HG03439 (cell line): ENCODE results near the gene TEKT5.
"Not testable (repeated sequence)": the region's sequence is repeated elsewhere in the genome, so short reads cannot be mapped to it uniquely, and the experiment has no call there.

ENCODE experiments used
- ATAC-seq: cut with Tn5 transposase; IDR thresholded peaks from one replicate; pipeline ENCODE4 v1.9.1; 2021; ENCODE audit warnings: mild to moderate bottlenecking, moderate library complexity; ENCODE audit not compliant: unreplicated experiment

The TEKT5 gene

DNA sequence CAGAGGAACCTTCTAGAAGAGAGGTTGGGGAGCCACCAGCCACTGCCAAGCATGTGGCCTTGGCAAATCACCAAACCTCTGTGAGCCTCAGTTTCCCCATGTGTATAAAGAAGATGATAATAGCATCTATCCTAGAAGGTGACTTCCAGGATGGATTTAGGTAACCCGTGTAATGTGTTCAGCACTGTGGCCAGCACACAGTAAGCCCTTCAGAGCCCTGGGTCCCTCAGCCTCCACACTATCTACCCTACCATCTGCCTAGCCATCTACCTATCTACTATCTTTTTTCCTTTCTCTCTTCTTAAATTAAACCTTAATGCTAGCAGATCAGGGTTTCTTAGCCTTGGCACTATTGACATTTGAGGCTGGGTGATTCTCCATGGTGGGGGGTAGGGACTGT is 33.0 kb downstream of the TEKT5 start:
- ATAC-seq: no peak

DNA sequence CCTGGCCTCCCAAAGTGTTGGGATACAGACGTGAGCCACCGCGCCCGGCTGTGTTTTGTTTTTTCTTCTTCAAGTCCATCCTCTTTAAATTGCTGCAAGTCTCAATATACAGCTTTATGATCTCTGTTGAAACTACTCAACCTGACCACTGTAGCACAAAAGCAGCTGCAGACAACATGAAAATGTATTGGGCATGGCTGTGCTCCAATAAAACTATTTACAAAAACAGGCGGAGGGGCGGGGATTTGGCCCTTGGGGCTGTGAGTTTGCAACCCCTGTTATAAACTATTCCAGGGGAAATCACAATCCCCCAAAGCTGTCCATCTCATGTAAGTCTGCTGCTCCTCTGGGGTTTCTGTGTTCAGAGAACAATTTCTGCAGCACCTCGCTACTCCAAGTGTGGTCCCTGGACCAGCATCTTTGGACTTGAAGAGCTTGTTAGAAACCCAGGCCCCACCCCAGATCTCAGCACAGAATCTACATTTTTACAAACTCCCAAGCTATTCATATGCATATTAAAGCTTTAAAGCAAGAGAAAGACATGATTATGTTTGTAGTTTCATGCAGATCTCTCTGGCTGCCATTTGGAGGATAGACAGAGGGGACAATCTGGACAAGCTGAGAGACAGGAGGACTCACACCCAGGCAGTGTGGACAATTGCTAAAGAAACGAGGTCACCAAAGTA is 33.6 kb downstream of the TEKT5 start:
- no peak for ATAC-seq

DNA sequence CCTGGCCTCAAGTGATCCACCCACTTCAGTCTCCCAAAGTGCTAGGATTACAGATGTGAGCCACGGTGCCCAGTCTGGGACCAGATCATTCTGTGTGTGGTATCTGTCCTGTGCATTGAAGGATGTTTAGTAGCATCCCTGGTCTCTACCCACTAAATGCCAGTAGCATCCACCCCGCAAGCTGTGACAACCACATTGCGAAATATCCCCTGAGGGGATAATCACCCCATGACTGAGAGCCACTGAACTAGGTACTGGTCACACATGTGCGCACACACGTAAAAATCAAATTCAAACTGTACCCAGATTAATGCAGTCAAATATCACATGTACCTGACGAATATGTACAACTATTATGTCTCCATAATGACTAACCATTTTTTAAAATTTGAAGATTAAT is 35.8 kb downstream of the TEKT5 start:
- ATAC-seq: no peak

DNA sequence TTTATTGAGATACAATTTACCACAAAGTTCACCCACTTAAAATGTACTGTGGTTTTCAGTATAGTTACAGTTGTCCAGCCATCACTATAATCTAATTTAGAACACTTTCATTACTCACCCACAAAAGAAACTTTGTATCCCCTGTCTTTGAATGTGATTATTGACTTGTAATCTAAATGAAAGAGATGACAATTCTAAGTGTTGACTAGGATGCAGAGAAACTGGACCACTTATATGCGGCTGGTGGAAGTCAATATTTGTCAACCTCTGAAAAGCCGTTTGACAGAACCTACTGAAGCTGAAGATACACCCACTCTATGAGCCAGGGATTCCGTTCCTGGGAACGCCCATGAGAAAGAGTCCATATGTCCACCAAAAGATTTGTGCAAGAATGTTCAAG is 36.8 kb downstream of the TEKT5 start:
- ATAC-seq: no peak

DNA sequence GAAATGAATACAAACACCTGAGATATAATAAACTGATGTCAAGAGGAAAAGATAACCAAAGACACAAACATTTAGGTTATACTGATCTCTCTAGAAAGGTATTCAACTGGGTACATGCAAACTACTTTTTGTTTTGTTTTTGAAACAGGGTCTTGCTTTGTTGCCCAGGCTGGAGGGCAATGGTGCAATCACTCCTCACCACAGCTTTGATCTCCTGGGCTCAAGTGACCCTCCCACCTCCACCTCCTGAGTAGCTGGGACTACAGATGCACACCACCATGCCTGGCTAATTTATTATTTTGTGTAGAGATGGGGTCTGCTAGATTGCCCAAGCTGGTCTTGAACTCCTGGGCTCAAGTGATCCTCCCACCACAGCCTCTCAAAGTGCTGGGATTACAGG is 38.1 kb downstream of the TEKT5 start:
- ATAC-seq: no peak

DNA sequence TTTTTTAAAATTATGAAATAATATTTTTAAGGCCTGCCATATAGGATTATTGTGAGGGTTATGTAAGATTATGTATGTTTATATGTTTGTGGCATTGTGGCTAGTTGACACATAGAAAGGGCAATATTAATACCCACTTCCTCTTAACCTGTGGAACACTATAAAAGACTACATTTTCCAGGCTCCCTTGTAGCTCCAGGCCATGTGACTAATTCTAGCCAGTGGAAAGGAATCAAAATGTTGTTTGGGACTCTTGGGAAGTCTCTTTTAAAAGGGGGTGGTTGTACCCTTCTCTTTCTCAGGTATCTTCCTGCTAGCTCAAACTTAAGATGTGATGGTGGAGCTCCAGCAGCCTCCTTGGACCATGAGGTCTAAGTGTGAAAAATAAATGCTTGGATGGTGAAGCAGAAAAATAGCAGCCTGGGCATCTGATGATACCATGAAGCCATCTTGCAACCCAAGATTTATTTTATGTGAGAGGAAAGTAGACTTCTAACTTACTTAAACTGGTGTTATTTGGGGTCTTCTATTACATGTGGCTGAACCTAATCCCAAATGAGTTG is 39.2 kb downstream of the TEKT5 start:
- no peak for ATAC-seq

DNA sequence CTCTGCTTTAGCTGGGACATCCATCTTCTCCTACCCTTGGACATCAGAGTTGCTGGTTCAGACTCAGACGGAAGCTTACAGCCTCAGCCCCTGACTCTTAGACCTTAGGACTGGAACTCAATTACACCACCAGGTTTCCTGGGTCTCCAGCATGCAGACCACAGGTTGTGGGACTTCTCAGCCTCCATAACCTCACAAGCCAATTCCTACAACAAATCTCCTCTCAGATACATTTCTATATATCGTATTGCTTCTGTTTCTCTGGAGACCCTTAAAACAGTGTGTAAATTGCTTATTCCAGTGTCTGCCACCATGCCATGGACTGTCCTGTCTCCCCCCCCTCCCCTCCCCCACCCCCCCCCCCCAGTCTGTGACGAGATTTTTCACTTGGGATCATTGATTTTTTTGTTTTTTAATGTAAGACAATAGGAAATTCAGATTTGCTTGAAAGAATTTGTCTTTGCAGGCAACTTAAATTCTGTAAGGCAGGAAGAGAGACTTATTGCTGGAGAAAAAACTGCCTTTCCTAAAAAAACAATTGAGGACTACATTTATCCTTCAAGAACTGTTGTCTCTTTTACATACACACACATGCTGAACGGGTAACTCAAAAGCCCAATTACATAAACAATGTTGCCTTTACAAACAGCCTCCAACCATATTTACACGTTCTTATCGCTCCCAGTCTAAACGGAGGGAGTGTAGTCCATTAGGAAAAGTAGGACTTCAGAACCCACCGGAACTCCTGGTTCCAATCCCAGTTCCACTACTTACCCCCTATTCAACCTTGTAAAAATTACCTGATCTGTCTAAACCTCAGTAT is 39.9 kb downstream of the TEKT5 start:
- no peak for ATAC-seq

DNA sequence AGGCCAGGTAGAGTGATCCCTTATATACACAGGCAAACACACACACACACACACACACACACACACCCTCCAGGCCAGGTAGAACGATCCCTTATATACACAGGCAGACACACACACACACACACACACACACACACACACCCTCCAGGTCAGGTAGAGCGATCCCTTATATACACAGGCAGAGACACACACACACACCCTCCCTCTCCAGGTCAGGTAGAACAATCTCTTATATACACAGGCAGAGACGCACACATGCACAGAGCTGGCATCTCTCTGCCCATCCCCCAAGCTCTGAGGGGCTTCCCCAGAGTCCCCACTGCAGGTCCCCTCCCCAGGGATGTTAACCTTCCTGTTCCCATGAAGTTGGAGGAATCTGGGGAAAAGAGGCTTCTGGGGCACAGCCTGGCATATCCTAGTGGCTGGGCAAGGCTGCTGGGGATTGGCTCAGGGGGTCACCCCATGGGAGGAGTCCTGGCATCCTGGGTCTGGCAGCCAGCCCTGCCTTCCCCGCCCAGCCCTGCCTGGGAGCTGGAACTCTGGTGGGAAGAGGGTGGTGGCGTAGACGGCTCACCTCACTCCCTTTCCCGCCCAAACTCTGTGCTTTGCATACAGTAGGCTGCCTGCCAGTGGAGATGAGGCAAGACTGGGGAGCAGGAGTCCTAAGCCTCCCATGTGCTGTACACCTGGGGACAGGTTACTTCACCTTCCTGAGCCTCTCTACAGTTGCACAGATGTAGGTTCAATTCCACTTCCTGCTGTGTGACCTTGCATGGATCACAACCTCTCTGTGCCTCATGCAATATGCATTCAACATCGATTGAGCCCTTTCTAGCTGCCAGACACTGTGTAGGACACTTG is 41.8 kb downstream of the TEKT5 start:
- no peak for ATAC-seq

DNA sequence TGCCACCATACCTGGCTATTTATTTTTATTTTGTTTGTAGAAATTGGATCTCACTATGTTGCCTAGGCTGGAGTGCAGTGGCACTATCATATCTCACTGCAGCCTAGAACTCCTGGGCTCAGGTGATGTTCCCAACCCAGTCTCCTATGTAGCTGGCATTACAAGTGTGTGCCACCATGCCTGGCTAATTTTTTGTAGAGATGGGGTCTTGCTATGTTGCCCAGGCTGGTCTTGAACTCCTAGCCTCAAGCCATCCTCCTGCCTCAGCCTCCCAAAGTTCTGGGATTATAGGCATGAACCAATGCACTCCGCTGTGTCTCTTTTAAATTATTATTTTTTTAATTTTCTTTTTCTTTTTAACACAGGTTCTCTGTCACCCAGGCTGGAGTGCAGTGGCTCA is 45.6 kb downstream of the TEKT5 start:
- not testable (repeated sequence) for ATAC-seq

DNA sequence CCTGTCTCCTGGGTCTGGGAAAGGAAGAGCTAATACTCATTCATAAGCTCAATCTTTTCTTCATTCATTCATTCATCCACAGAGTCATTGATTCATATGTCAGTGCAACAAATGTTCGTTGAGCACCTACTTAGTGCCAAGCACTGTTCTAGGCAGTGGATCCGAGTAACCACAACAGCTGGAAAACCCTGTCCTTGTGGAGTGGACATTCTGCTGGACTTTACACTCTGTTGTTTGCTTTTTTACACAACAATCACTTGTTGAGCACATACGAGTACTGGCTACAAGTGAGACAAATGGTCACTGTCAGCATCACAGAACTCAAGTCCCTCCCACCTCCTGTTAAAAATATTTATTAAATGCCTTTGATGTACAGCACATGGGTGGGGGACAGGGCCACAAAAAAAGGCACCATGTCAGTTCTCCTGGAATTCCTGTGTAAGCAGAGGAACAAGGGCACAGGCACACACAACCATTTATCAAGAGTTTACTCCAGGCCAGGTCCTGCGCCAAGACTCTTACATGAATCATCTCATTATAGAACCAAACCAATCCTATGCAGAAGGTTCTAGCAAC is 46.9 kb downstream of the TEKT5 start:
- ATAC-seq: no peak

DNA sequence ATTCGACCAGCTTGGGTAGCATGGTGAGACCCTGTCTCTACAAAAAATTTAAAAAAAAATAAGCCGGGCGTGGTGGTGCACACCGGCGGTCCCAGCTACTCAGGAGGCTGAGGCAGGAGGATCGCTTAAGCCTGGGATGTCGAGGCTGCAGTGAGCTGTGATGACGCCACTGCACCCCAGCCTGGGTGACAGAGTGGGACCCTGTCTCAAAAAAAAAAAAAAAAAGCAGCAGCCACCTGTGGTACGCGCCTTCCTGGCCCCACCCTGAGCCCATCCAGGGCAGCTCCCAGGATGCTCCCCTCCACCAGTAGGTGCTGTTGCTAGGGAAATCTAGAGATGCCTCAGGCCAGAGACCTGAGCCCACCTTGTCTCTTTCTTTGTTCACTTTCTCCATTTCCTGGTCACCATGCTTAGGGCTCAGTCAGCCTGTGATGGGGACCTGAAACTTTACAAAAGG is 47.4 kb downstream of the TEKT5 start:
- no peak for ATAC-seq

DNA sequence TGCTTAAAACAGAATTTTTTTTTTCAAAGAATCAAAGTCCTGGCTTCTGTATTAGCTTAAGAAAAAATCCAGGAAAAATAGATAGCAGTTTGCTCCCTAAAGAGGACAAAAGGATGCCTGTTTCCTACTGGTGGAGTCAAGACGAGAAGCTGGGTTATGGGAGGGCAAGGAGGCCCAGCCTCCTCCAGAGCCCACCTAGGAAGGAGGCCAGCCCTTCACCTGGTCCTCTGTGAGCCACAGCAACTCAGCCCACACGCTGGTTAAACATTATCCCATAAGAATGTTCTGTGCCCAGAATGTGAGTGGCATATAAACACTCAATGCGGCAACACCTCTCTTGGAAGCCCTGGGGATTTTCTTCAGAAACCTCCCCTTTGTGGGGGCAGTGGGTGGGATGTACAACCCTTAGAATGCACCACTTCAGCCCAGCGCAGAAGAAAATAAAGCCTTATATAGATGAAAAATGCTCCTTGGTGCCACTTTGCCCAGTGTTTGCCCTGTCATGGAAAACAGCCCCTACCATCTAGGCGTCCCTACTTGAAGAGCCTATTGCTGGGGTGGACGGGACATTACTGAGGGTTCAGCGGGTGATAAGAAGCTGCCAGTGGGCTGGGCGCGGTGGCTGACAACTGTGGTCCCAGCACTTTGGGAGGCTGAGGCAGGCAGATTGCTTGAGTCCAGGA is 48.0 kb downstream of the TEKT5 start:
- no peak for ATAC-seq

DNA sequence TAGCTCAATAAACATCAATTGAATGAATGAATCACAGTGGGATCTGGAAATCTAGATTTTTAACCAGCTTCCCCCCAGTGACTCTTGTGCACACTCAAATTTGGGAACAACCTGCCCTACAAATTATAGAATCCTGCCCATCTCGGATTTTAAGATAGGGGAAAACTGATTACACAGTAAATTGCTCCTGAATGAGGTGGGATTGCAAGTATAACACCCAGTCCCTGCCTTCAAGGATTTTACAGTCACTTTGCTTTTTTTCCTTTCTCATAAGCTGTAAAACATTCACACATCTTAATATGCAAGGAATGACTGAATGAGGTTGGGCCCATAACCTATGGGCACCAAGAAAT is 48.5 kb downstream of the TEKT5 start:
- ATAC-seq: no peak

DNA sequence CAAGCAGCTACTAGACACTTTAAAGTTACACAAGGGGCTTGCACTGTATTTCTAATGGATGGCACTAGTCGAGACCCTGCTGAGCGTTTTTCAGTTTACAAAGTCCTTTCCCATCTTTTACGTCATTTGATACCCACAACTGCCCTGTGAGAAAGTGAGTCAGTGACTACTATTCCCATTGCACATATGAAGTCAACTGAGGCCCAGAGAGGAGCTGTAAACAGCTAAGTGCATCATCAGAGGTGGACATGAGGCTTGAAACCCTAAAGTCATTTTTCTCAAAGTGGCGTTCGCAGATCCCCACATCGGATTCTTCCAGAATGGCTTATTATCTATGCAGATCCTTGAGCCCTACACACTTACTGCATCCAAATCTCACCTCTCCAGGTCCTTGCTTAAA is 50.6 kb downstream of the TEKT5 start:
- no peak for ATAC-seq

DNA sequence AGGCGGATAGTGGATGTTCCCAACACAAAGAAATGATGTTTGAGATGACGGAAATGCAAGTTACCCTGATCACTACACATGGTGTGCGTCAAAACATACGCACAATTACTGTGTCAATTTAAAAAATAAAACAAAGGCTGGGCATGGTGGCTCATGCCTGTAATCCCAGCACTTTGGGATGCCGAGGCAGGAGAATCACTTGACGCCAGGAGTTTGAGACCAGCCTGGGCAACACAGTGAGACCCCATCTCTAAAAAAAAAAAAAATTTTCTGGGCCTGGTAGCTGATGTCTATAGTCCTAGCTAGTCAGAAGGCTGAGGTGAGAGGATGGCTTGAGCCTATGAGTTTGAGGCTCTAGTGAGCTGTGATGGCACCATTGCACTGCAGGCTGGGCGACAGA is 51.8 kb downstream of the TEKT5 start:
- ATAC-seq: no peak

DNA sequence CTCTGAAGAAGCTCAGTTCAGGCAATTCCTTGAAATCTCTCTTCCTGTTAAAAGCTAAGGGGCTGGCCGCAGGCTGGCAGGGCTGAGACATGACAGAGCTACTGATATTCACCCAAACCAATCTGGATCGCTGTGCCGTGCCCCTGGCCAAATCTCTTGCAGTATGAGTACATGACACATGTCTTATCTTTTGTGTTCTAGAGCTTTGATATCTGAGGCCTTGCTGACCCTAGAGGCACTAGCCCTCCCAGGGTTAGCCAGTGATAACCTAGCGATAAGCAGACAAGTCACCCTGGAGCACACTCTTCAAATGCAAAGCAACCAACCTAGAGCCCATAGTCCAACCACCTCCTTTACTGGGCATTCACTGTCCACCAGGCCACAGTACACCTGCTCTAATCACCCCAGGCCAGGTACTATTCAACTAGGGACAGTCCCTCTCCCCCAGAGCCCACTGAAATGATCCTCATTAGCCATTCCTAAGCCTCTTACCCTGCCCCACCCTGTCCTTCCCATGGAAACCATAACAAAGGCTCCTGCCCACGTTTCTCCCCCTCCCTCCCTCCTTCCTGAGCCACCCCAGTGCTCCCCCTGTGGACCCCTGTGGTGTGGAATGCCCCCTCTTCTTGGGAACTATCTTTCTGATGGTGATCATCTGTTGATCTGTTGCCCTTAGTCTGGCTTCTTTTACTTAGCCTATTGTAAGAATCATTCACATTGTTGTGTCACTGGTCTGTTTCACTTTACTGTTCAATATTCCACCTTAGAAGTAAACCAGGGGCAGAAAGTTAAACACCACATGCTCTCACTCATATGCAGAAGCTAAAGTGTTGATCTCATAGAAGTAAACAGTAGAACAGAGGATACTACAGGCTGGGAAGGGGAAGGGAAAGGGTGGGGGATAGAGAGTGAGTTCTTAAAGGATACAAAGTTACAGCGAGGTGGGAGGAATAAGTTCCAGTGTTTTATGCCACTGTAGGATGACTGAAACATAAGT is 52.5 kb downstream of the TEKT5 start:
- no peak for ATAC-seq

DNA sequence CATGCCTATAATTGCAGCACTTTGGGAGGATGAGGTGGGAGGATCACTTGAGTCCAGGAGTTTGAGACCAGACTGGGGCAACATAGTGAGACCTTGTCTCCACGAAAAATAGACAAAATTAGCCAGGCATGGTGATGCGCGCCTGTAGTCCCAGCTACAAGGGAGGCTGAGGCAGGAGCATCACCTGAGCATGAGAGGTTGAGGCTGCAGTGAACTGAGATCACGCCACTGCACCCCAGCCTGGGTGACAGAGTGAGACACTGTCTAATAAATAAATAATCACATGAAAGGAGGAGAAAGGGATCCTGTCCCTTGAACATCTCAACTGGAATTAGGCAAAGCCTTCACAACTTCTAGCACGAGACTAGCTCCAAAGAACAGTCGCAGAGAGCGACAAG is 53.2 kb downstream of the TEKT5 start:
- ATAC-seq: no peak

DNA sequence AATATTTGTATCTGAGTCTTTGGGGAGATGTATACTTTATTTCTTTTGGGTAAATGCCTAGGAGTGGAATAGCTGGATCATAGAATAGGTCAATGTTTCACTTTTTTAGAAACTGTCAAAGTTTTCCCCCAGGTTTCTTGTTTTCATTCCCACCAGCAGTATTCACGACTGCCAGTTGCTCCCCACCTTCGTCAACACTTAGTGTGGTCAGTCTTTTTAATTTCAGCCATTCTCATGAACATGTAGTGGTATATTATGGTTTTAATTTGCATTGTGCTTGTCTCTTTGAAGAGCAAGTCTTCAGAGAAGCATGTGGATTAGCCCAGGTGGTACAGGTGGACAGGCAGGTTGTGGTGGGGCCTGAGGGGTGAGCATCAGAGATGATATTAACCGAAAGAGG is 53.8 kb downstream of the TEKT5 start:
- ATAC-seq: no peak

DNA sequence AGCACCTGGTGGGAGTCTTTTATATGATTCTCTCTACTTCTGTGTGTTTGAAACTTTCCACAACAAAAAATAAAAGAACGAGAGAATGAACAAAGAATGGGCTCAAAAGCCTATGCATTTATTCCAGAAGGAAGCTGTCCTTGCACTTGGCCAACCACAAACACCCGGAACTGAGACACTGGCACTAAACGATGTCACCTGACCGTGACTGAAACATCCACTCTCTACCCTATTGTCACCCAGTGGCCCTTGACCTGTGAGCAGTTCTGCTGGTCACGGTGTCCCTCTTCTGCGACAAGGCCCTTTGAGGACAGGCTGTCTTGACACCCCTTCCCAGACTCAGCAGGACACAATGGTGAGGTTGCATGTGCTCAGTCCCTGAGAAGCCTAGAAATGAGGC is 56.6 kb downstream of the TEKT5 start:
- ATAC-seq: no peak
